ENCODE data around the gene PCDHGA1. TPM values are rescaled to one million over a fixed set of nuclear protein-coding genes. Genes with fewer than 3 reads are reported as not detected.
A peak's percentile ranks its signal among the peaks of the same experiment; 100 is the strongest.
"Not testable (repeated sequence)": the region's sequence is repeated elsewhere in the genome, so short reads cannot be mapped to it uniquely, and the experiment has no call there.

The PCDHGA1 gene
- total RNA-seq, 1 donor from 2014 or later: 0.15 TPM

DNA sequence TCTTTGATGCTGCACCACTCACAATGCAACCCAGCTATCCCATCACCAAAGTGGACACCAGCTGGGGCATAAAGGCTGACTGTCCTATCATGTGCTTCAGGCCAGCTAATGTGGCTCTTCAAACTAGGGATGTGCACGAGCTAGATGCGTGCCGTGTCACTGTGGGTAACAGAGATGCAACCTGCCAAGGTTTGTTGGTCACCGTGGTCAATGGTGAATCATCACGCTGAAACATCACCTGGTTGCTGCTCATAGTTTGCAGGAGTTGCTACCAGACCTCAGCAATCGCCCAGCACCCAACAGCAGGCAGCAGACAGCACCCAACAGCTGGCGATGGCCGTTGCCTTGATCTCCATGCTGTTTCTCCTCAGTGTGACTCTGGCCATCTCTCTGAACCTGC is 2.1 kb upstream of the PCDHGA1 start:
- DNase-seq (ENCODE audit: low spot score): no peak
- Mint-ChIP-seq H3K27ac (ENCODE audit: unreplicated experiment) (no peak overlapping the region), H3K36me3 (ENCODE audit: low read depth) (peaks cover 7% of the 10 kb centered on the region), H3K27me3 (ENCODE audit: low read depth) (no peaks in the 10 kb centered on the region), H3K4me3 (ENCODE audit: unreplicated experiment) (no peak overlapping the region), H3K4me1 (ENCODE audit: low read depth) (no peaks in the 10 kb centered on the region), H3K9me3 (ENCODE audit: low read depth) (peaks cover 42% of the 10 kb centered on the region)
- TF ChIP-seq CTCF (IDR thresholded peaks at IDR 0.05): no peak

DNA sequence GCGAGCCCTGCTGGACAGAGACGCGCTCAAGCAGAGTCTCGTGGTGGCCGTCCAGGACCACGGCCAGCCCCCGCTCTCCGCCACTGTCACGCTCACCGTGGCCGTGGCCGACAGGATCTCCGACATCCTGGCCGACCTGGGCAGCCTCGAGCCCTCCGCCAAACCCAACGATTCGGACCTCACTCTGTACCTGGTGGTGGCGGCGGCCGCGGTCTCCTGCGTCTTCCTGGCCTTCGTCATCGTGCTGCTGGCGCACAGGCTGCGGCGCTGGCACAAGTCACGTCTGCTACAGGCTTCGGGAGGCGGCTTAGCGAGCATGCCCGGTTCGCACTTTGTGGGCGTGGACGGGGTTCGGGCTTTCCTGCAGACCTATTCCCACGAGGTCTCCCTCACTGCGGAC is 2.3 kb downstream of the PCDHGA1 start:
- not testable (repeated sequence) for H3K4me1 Mint-ChIP-seq (ENCODE audit: low read depth); H3K27ac Mint-ChIP-seq (ENCODE audit: unreplicated experiment); DNase-seq (ENCODE audit: low spot score); H3K36me3 Mint-ChIP-seq (ENCODE audit: low read depth); H3K27me3 Mint-ChIP-seq (ENCODE audit: low read depth); H3K4me3 Mint-ChIP-seq (ENCODE audit: unreplicated experiment)
- H3K9me3 Mint-ChIP-seq (ENCODE audit: low read depth): peaks cover 54% of the 10 kb centered on the region

DNA sequence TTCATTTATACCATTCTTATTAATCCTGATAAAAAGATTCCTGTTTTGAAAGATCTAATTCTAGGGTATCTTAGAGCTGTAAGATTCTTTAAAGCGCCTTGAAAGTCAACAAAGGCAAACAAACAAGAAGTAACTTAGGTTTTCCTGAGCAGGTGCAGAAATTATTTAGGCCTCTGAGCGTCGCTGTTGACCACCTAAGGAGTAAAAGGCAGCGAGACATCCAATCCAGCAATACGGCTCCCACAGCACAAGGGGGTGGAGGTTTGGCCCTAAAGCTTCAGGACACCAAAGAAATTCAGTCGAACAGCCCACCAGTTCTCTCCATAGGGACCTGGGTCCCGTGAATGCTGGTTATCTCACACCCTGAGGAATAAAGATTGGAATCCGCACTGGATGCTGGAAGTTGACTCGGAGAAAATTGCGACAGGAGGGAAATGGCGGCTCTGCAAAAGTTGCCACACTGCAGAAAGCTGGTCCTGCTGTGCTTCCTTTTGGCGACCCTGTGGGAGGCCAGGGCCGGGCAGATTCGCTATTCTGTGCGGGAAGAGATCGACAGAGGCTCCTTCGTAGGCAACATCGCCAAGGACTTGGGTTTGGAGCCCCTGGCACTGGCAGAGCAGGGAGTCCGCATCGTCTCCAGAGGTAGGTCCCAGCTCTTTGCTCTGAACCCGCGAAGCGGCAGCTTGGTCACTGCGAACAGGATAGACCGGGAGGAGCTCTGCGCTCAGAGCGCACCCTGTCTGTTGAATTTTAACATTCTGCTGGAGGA is 8.4 kb downstream of the PCDHGA1 start, which contains the start of gene PCDHGA2:
TSS of gene PCDHGA2 (plus strand) at position 223 of the 769 bp plus-strand sequence.
- TF ChIP-seq CTCF (IDR thresholded peaks at IDR 0.05): peak; percentile 25
- Mint-ChIP-seq H3K4me3 (ENCODE audit: unreplicated experiment) (no peak within 1 kb of the TSS), H3K27ac (ENCODE audit: unreplicated experiment) (no peak within 1 kb of the TSS), H3K36me3 (ENCODE audit: low read depth) (peaks cover 2% of the 10 kb centered on the region), H3K27me3 (ENCODE audit: low read depth) (no peaks in the 10 kb centered on the region), H3K4me1 (ENCODE audit: low read depth) (no peaks in the 10 kb centered on the region), H3K9me3 (ENCODE audit: low read depth) (peaks cover 58% of the 10 kb centered on the region)
- no peak for DNase-seq (ENCODE audit: low spot score)

DNA sequence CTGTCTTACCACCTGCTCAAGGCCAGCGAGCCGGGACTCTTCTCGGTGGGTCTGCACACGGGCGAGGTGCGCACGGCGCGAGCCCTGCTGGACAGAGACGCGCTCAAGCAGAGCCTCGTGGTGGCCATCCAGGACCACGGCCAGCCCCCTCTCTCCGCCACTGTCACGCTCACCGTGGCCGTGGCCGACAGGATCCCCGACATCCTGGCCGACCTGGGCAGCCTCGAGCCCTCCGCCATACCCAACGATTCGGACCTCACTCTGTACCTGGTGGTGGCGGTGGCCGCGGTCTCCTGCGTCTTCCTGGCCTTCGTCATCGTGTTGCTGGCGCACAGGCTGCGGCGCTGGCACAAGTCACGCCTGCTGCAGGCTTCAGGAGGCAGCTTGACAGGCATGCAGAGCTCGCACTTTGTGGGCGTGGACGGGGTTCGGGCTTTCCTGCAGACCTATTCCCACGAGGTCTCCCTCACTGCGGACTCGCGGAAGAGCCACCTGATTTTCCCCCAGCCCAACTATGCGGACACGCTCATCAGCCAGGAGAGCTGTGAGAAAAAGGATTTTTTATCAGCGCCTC is 10.6 kb downstream of the PCDHGA1 start:
- H3K27ac Mint-ChIP-seq (ENCODE audit: unreplicated experiment); H3K4me3 Mint-ChIP-seq (ENCODE audit: unreplicated experiment); H3K4me1 Mint-ChIP-seq (ENCODE audit: low read depth); H3K27me3 Mint-ChIP-seq (ENCODE audit: low read depth); DNase-seq (ENCODE audit: low spot score); H3K36me3 Mint-ChIP-seq (ENCODE audit: low read depth): not testable (repeated sequence)
- peaks cover 61% of the 10 kb centered on the region for H3K9me3 Mint-ChIP-seq (ENCODE audit: low read depth)

- Mint-ChIP-seq H3K4me3 (ENCODE audit: unreplicated experiment) (no peak overlapping the region), H3K4me1 (ENCODE audit: low read depth) (no peaks in the 10 kb centered on the region), H3K9me3 (ENCODE audit: low read depth) (peaks cover 55% of the 10 kb centered on the region), H3K27ac (ENCODE audit: unreplicated experiment) (no peak overlapping the region), H3K36me3 (ENCODE audit: low read depth) (peaks cover 2% of the 10 kb centered on the region), H3K27me3 (ENCODE audit: low read depth) (no peaks in the 10 kb centered on the region)
- DNase-seq (ENCODE audit: low spot score): no peak
- TF ChIP-seq CTCF (IDR thresholded peaks at IDR 0.05): no peak
Measured at GRCh38 chr5:141342773-141343172, 12.5 kb downstream of the PCDHGA1 start.

DNA sequence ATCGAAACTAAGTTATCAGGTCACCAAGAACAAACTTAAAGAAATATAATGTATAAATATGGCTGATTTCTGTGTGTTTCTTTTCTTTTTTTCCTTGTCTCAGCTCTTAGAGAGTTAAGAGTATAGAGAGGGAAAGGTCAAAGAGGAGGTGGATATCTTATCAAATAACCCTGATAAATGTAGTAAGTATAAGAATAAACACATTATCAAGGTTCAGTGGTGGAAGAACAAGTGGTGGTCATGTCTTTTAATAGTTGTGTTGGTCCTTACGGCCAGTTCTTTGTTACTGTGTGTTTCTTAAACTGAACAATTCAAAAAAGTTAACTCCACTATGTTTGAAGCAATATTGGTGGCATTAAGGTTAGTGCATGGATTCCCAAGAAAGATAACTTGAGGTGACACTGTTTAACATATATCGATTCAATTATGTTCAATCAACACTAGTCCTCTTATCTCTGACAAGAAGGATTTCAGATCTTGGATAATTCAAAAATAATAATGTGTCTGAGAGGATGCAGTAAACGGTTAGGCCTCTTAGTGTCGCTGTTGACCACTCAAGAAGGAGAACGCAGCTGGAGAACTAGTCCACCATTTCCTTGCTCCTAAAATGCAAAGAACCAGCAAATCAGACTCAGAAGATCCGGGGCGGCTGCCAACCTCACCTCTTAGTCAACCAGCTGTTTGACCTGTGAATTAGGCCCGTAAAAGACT is 13.1 kb downstream of the PCDHGA1 start, which contains the start of gene PCDHGA3:
TSS of gene PCDHGA3 (plus strand) at position 588 of the 711 bp plus-strand sequence. CDS start 205 bp downstream, outside the sequence.
- no peak for DNase-seq (ENCODE audit: low spot score)
- Mint-ChIP-seq H3K9me3 (ENCODE audit: low read depth) (peaks cover 52% of the 10 kb centered on the region), H3K36me3 (ENCODE audit: low read depth) (peaks cover 2% of the 10 kb centered on the region), H3K27ac (ENCODE audit: unreplicated experiment) (no peak within 1 kb of the TSS), H3K4me1 (ENCODE audit: low read depth) (no peaks in the 10 kb centered on the region), H3K4me3 (ENCODE audit: unreplicated experiment) (no peak within 1 kb of the TSS), H3K27me3 (ENCODE audit: low read depth) (no peaks in the 10 kb centered on the region)
- TF ChIP-seq CTCF (IDR thresholded peaks at IDR 0.05): no peak
